Measurements from ENCODE around the gene OR1C1. TPM values are rescaled to one million over a fixed set of nuclear protein-coding genes. Genes with fewer than 3 reads are reported as not detected.
"Not testable (repeated sequence)": the region's sequence is repeated elsewhere in the genome, so short reads cannot be mapped to it uniquely, and the experiment has no call there.

Gene OR1C1
- total RNA-seq, 1 experiment from 2014 or later: not detected

- DNase-seq (no peak), ATAC-seq (no peak)
- H3K4me2 ChIP-seq (ENCODE audit: low read length): no peak overlapping the region
- CTCF ChIA-PET: no interaction called here
- H3K4me1 ChIP-seq (ENCODE audit: insufficient read depth, low read length): no peaks in the 10 kb centered on the region
- H3K9me2 ChIP-seq (replicated peaks; ENCODE audit: low read length): no peaks in the 10 kb centered on the region
- H3K27me3 ChIP-seq (ENCODE audit: low read length): no peaks in the 10 kb centered on the region
- 0 out of 2 replicates have a peak, but pooled peaks cover 10% of the 10 kb centered on the region for H3K9me3 ChIP-seq (ENCODE audit: low read length)
- H3K36me3 ChIP-seq (ENCODE audit: low read depth, low read length): no peaks in the 10 kb centered on the region
- intact Hi-C loops (cut with micrococcal nuclease): no loop called here
- no peak overlapping the region for H3K4me3 ChIP-seq (ENCODE audit: low read length)
- H3K9ac ChIP-seq (ENCODE audit: low read length): no peak overlapping the region
- POLR2A ChIA-PET (ENCODE audit: unreplicated experiment): no interaction called here
- no peaks in the 10 kb centered on the region for H4K20me1 ChIP-seq (ENCODE audit: low read length)
- no peak overlapping the region for H2AFZ ChIP-seq (ENCODE audit: low read length)
- TF ChIP-seq, protein P1, sequence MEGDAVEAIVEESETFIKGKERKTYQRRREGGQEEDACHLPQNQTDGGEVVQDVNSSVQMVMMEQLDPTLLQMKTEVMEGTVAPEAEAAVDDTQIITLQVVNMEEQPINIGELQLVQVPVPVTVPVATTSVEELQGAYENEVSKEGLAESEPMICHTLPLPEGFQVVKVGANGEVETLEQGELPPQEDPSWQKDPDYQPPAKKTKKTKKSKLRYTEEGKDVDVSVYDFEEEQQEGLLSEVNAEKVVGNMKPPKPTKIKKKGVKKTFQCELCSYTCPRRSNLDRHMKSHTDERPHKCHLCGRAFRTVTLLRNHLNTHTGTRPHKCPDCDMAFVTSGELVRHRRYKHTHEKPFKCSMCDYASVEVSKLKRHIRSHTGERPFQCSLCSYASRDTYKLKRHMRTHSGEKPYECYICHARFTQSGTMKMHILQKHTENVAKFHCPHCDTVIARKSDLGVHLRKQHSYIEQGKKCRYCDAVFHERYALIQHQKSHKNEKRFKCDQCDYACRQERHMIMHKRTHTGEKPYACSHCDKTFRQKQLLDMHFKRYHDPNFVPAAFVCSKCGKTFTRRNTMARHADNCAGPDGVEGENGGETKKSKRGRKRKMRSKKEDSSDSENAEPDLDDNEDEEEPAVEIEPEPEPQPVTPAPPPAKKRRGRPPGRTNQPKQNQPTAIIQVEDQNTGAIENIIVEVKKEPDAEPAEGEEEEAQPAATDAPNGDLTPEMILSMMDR (conservative IDR thresholded peaks at IDR 0.05; ENCODE audit: low read depth, low read length): no peak
- TF ChIP-seq EZH2 (IDR thresholded peaks at IDR 0.05; ENCODE audit: low read length, unreplicated experiment) (no peak), EZH2phosphoT487 (IDR thresholded peaks at IDR 0.05; ENCODE audit: borderline replicate concordance, low read length) (no peak)
- H3K79me2 ChIP-seq (ENCODE audit: low read length): no peaks in the 10 kb centered on the region
- no peak overlapping the region for H3K27ac ChIP-seq (ENCODE audit: low read length)
- no peaks in the 10 kb centered on the region for H3F3A ChIP-seq (ENCODE audit: low read length, unreplicated experiment)
- BruUV-seq (replicated peaks): no TSS peak
Measured at GRCh38 chr1:247721222-247721621, 39.1 kb downstream of the OR1C1 start.

DNA sequence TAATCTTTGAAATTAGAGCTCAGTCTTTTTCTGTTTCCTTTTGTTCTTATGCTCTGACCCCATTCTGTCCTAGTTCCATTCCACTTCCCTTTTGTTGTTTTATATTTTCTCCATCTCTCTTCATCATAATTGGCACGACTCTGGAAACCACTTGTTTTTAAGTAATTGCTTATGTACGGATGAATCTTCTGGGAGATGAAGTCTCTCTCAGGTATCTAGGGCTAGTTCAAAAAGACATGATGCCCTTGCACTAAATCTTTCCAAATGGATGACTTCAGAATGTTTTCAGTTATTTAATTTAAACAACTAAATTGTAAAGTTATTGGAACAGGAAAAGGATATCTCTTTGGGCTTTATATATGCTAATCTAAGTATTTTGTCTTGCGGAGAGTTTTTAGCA, 43.8 kb downstream of the OR1C1 start, which contains the start of gene OR6F1:
Gene OR6F1, minus strand, starts transcription at position 101 of the 400 bp plus-strand sequence. CDS start 3,891 bp downstream, outside the sequence.
- intact Hi-C loops (cut with micrococcal nuclease): no loop called here
- H3K4me3 ChIP-seq (ENCODE audit: low read length): no peak within 1 kb of the TSS
- H3K4me2 ChIP-seq (ENCODE audit: low read length): no peak within 1 kb of the TSS
- H3K36me3 ChIP-seq (ENCODE audit: low read depth, low read length): no peaks in the 10 kb centered on the region
- ChIA-PET POLR2A (ENCODE audit: unreplicated experiment) (no interaction called here), CTCF (no interaction called here)
- H3K79me2 ChIP-seq (ENCODE audit: low read length): no peaks in the 10 kb centered on the region
- no peaks in the 10 kb centered on the region for H4K20me1 ChIP-seq (ENCODE audit: low read length)
- no peaks in the 10 kb centered on the region for H3K4me1 ChIP-seq (ENCODE audit: insufficient read depth, low read length)
- H3K9me3 ChIP-seq (ENCODE audit: low read length): 0 out of 2 replicates have a peak, but pooled peaks cover 10% of the 10 kb centered on the region
- no peak within 1 kb of the TSS for H3K27ac ChIP-seq (ENCODE audit: low read length)
- ATAC-seq (no peak), DNase-seq (no peak)
- no peak within 1 kb of the TSS for H2AFZ ChIP-seq (ENCODE audit: low read length)
- no peaks in the 10 kb centered on the region for H3K27me3 ChIP-seq (ENCODE audit: low read length)
- H3K9me2 ChIP-seq (replicated peaks; ENCODE audit: low read length): no peaks in the 10 kb centered on the region
- no peak within 1 kb of the TSS for H3K9ac ChIP-seq (ENCODE audit: low read length)
- BruUV-seq (replicated peaks): no TSS peak
- TF ChIP-seq EZH2 (IDR thresholded peaks at IDR 0.05; ENCODE audit: low read length, unreplicated experiment) (no peak), EZH2phosphoT487 (IDR thresholded peaks at IDR 0.05; ENCODE audit: borderline replicate concordance, low read length) (no peak)
- TF ChIP-seq, protein P1 (conservative IDR thresholded peaks at IDR 0.05; ENCODE audit: low read depth, low read length): no peak
- H3F3A ChIP-seq (ENCODE audit: low read length, unreplicated experiment): no peaks in the 10 kb centered on the region

DNA sequence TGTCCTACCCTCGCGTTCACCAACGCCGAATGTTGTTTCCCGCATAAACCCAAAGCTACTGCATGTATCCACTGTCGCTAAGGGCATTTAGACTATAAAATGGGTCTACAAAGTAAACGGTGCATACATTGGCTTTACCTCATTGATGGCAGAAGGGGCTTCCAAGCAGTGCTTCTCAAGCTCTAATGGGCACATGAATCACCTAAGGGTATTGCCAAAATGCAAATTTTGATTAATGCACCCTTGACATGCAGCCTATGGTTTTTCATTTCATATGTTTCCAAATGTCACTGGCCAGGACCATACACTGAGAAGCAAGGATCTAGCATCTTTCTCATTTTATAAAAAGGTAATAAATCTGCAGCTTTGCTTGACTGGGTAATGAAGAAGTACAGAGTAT, 46.6 kb downstream of the OR1C1 start:
- BruUV-seq (replicated peaks): no TSS peak
- no peaks in the 10 kb centered on the region for H3K9me2 ChIP-seq (replicated peaks; ENCODE audit: low read length)
- ChIA-PET CTCF (no interaction called here), POLR2A (ENCODE audit: unreplicated experiment) (no interaction called here)
- H3K4me1 ChIP-seq (ENCODE audit: insufficient read depth, low read length): no peaks in the 10 kb centered on the region
- H3K27ac ChIP-seq (ENCODE audit: low read length): no peak overlapping the region
- H3K4me3 ChIP-seq (ENCODE audit: low read length): no peak overlapping the region
- H3K9ac ChIP-seq (ENCODE audit: low read length): no peak overlapping the region
- H3K9me3 ChIP-seq (ENCODE audit: low read length): no peaks in the 10 kb centered on the region
- H4K20me1 ChIP-seq (ENCODE audit: low read length): no peaks in the 10 kb centered on the region
- H3K27me3 ChIP-seq (ENCODE audit: low read length): no peaks in the 10 kb centered on the region
- DNase-seq: no peak
- H3K79me2 ChIP-seq (ENCODE audit: low read length): no peaks in the 10 kb centered on the region
- intact Hi-C loops (cut with micrococcal nuclease): no loop called here
- H2AFZ ChIP-seq (ENCODE audit: low read length): no peak overlapping the region
- no peaks in the 10 kb centered on the region for H3K36me3 ChIP-seq (ENCODE audit: low read depth, low read length)
- TF ChIP-seq EZH2 (IDR thresholded peaks at IDR 0.05; ENCODE audit: low read length, unreplicated experiment) (no peak), EZH2phosphoT487 (IDR thresholded peaks at IDR 0.05; ENCODE audit: borderline replicate concordance, low read length) (no peak)
- TF ChIP-seq, protein P1 (conservative IDR thresholded peaks at IDR 0.05; ENCODE audit: low read depth, low read length): no peak
- no peaks in the 10 kb centered on the region for H3F3A ChIP-seq (ENCODE audit: low read length, unreplicated experiment)
- ATAC-seq: no peak
- H3K4me2 ChIP-seq (ENCODE audit: low read length): no peak overlapping the region

DNA sequence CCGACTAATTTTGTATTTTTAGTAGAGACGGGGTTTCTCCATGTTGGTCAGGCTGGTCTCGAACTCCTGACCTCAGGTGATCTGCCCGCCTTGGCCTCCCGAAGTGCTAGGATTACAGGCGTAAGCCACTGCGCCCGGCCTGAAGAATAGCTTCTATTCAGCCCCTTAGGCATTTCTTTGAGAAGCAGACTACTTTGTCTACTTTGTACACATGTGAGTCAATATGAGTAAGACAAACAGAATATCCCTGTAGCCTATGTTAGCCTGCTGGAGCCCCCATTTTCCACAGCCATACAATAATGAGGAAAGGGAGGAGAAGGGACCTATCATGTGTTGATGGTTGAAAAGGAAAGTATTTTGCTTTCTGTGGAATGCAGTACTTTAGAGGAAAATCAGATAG, 49.7 kb downstream of the OR1C1 start:
- H3K36me3 ChIP-seq (ENCODE audit: low read depth, low read length); H3K9me3 ChIP-seq (ENCODE audit: low read length); H3K79me2 ChIP-seq (ENCODE audit: low read length); H3K27ac ChIP-seq (ENCODE audit: low read length); H3K4me1 ChIP-seq (ENCODE audit: insufficient read depth, low read length); H4K20me1 ChIP-seq (ENCODE audit: low read length); intact Hi-C loops (cut with micrococcal nuclease); H3K4me2 ChIP-seq (ENCODE audit: low read length); H3K27me3 ChIP-seq (ENCODE audit: low read length); CTCF ChIA-PET; H3K4me3 ChIP-seq (ENCODE audit: low read length); H2AFZ ChIP-seq (ENCODE audit: low read length); BruUV-seq (replicated peaks); H3K9ac ChIP-seq (ENCODE audit: low read length); H3F3A ChIP-seq (ENCODE audit: low read length, unreplicated experiment); POLR2A ChIA-PET (ENCODE audit: unreplicated experiment); H3K9me2 ChIP-seq (replicated peaks; ENCODE audit: low read length): not testable (repeated sequence)
- DNase-seq: peak; percentile 80
- ATAC-seq: peak; percentile 97
